HEK293 (cell line): ENCODE measurements around the gene SBSN.

ENCODE experiments used
- CTCF ChIA-PET: fragments of 350-600 bp; formaldehyde crosslinking; extraction: SDS; loops from one replicate; lab custom pipeline; 2021; ENCODE audit warnings: antibody characterized with exemption; lab: Yijun Ruan, JAX
- POLR2A ChIA-PET: fragments of 300-600 bp; formaldehyde crosslinking; extraction: SDS; loops from one replicate; lab custom pipeline; 2020; ENCODE audit warnings: antibody characterized with exemption, inconsistent platforms; lab: Yijun Ruan, JAX
- H3K27ac ChIP-seq: fragments of 200-500 bp; sonication (Bioruptor generic); 2 replicates; pipeline ENCODE4 v1.5.1; 2014; ENCODE audit warnings: low read depth, low read length, control low read depth, inconsistent platforms; ENCODE audit errors: extremely low read depth
- H3K36me3 ChIP-seq, 2 experiments: fragments of 200-500 bp in 1 of 2; sonication (Bioruptor generic) in 1 of 2; 1 replicate in 1 of 2; 2 replicates in 1 of 2; pipeline ENCODE4 v1.5.1; 2014 to 2017; ENCODE audit warnings: inconsistent platforms in 2 of 2, low read length in 2 of 2; ENCODE audit not compliant: control insufficient read depth in 2 of 2, insufficient read depth in 1 of 2
- H3K4me1 ChIP-seq: fragments of 200-500 bp; sonication (Bioruptor generic); 2 replicates; pipeline ENCODE4 v1.5.1; 2014; ENCODE audit warnings: mild to moderate bottlenecking, low read length, inconsistent platforms; ENCODE audit not compliant: control insufficient read depth, insufficient read depth
- H3K4me3 ChIP-seq: 2 replicates; pipeline ENCODE4 v1.5.1; 2011; ENCODE audit warnings: low read depth, mild to moderate bottlenecking, control low read depth, low read length, moderate library complexity
- H3K9me3 ChIP-seq: fragments of 200-500 bp; sonication (Bioruptor generic); 2 replicates; pipeline ENCODE4 v1.5.1; 2014; ENCODE audit warnings: low read depth, low read length, inconsistent platforms; ENCODE audit not compliant: control insufficient read depth, insufficient read depth
- ATF2 ChIP-seq: fragments of 450-650 bp; formaldehyde crosslinking; IDR thresholded peaks from 2 replicates; pipeline ENCODE4 v1.5.1; 2016; ENCODE audit warnings: missing biosample characterization, missing genetic modification characterization, low read depth
- BCL11A ChIP-seq: fragments of 450-650 bp; formaldehyde crosslinking; IDR thresholded peaks from 2 replicates; pipeline ENCODE4 v1.5.1; 2016; ENCODE audit warnings: low read depth, missing biosample characterization, missing genetic modification characterization
- BCL11B ChIP-seq: fragments of 450-650 bp; formaldehyde crosslinking; IDR thresholded peaks from 2 replicates; pipeline ENCODE4 v1.5.1; 2016; ENCODE audit warnings: low read depth, missing biosample characterization, missing genetic modification characterization
- EGR2 ChIP-seq: fragments of 450-650 bp; formaldehyde crosslinking; IDR thresholded peaks from 2 replicates; pipeline ENCODE4 v1.5.1; 2016; ENCODE audit warnings: low read depth, missing biosample characterization, missing genetic modification characterization
- GLI4 ChIP-seq: fragments of 450-650 bp; formaldehyde crosslinking; IDR thresholded peaks from 2 replicates; pipeline ENCODE4 v1.5.1; 2016; ENCODE audit warnings: missing biosample characterization, missing genetic modification characterization
- GLIS1 ChIP-seq: fragments of 450-650 bp; formaldehyde crosslinking; IDR thresholded peaks from 2 replicates; pipeline ENCODE4 v1.5.1; 2016; ENCODE audit warnings: missing biosample characterization, missing genetic modification characterization
- GLIS2 ChIP-seq: fragments of 450-650 bp; formaldehyde crosslinking; IDR thresholded peaks from 2 replicates; pipeline ENCODE4 v1.5.1; 2016; ENCODE audit warnings: missing biosample characterization, missing genetic modification characterization
- SCRT1 ChIP-seq: fragments of 450-650 bp; formaldehyde crosslinking; IDR thresholded peaks from 2 replicates; pipeline ENCODE4 v1.5.1; 2016; ENCODE audit warnings: missing biosample characterization, missing genetic modification characterization, borderline replicate concordance
- WT1 ChIP-seq: fragments of 450-650 bp; formaldehyde crosslinking; IDR thresholded peaks from 2 replicates; pipeline ENCODE4 v1.5.1; 2016; ENCODE audit warnings: missing biosample characterization, missing genetic modification characterization
- ZBTB7A ChIP-seq: fragments of 450-650 bp; formaldehyde crosslinking; IDR thresholded peaks from 2 replicates; pipeline ENCODE4 v1.5.1; 2016; ENCODE audit warnings: low read depth, missing biosample characterization, missing genetic modification characterization
- ZIC2 ChIP-seq: fragments of 450-650 bp; formaldehyde crosslinking; IDR thresholded peaks from 2 replicates; pipeline ENCODE4 v1.5.1; 2016; ENCODE audit warnings: missing biosample characterization, missing genetic modification characterization
- ZNF138 ChIP-seq: fragments of 450-650 bp; formaldehyde crosslinking; IDR thresholded peaks from 2 replicates; pipeline ENCODE4 v1.5.1; 2016; ENCODE audit warnings: missing biosample characterization, missing genetic modification characterization, borderline replicate concordance
- ZNF148 ChIP-seq: fragments of 450-650 bp; formaldehyde crosslinking; IDR thresholded peaks from 2 replicates; pipeline ENCODE4 v1.5.0; 2017; ENCODE audit warnings: missing biosample characterization, missing genetic modification characterization, borderline replicate concordance
- ZNF26 ChIP-seq: fragments of 450-650 bp; formaldehyde crosslinking; IDR thresholded peaks from 2 replicates; pipeline ENCODE4 v1.5.1; 2016; ENCODE audit warnings: missing biosample characterization, missing genetic modification characterization
- ZNF366 ChIP-seq: fragments of 450-650 bp; formaldehyde crosslinking; conservative IDR thresholded peaks from 2 replicates; pipeline ENCODE4 v1.5.1; 2016; ENCODE audit warnings: missing biosample characterization, missing genetic modification characterization
- ZNF398 ChIP-seq: fragments of 450-650 bp; formaldehyde crosslinking; IDR thresholded peaks from 2 replicates; pipeline ENCODE4 v1.5.1; 2017; ENCODE audit warnings: missing biosample characterization, missing genetic modification characterization
- ZNF473 ChIP-seq: fragments of 450-650 bp; formaldehyde crosslinking; IDR thresholded peaks from 2 replicates; pipeline ENCODE4 v1.5.1; 2017; ENCODE audit warnings: missing biosample characterization, missing genetic modification characterization
- ZNF513 ChIP-seq: fragments of 450-650 bp; IDR thresholded peaks from 2 replicates; pipeline ENCODE4 v1.5.1; 2018; ENCODE audit warnings: missing biosample characterization, missing genetic modification characterization
- ZNF529 ChIP-seq: fragments of 450-650 bp; formaldehyde crosslinking; IDR thresholded peaks from 2 replicates; pipeline ENCODE4 v1.5.1; 2017; ENCODE audit warnings: missing genetic modification characterization, missing biosample characterization; ENCODE audit not compliant: insufficient replicate concordance
- ZNF530 ChIP-seq: fragments of 450-650 bp; formaldehyde crosslinking; IDR thresholded peaks from 2 replicates; pipeline ENCODE4 v1.5.1; 2016; ENCODE audit warnings: low read depth, missing biosample characterization, missing genetic modification characterization
- ZNF658 ChIP-seq: fragments of 450-650 bp; formaldehyde crosslinking; IDR thresholded peaks from 2 replicates; pipeline ENCODE4; 2016; ENCODE audit warnings: missing biosample characterization, missing genetic modification characterization
- ZNF785 ChIP-seq: fragments of 450-650 bp; formaldehyde crosslinking; IDR thresholded peaks from 2 replicates; pipeline ENCODE4 v1.5.1; 2016; ENCODE audit warnings: missing biosample characterization, missing genetic modification characterization
- ZNF791 ChIP-seq: fragments of 450-650 bp; formaldehyde crosslinking; IDR thresholded peaks from 2 replicates; pipeline ENCODE4 v1.5.1; 2016; ENCODE audit warnings: missing biosample characterization, missing genetic modification characterization
- ZNF837 ChIP-seq: fragments of 450-650 bp; formaldehyde crosslinking; IDR thresholded peaks from 2 replicates; pipeline ENCODE4 v1.5.1; 2016; ENCODE audit warnings: missing biosample characterization, missing genetic modification characterization

The SBSN gene

GRCh38 chr19:35513628-35514281, 14.4 kb downstream of the SBSN start, which contains the start of gene DMKN (continued):
- no peak for TF ChIP-seq ATF2 (tag by site-specific recombination)
- TF ChIP-seq ZNF366 (tag by site-specific recombination) = no peak

- Histone ChIP-seq H3K27ac (peak overlapping the region; percentile 9; the same call in 1 of the 2 replicates), H3K4me1 (peaks cover 15% of the 10 kb centered on the region), H3K4me3 (no peak overlapping the region), H3K36me3 (peaks cover 0 to 6% of the 10 kb centered on the region in 2 experiments; a peak in 1 of 3 replicates), H3K9me3 (no peaks in the 10 kb centered on the region; the same call in 1 of the 2 replicates)
- POLR2A ChIA-PET = no interaction called here
- CTCF ChIA-PET = interaction anchor here (0.7 to 5.5 kb wide), 4 partner anchors 18 to 873 kb away, joined by 3 to 53 read pairs (median 4); no protein-coding TSS in a partner anchor
- TF ChIP-seq ZNF785 (tag by site-specific recombination) = no peak
- TF ChIP-seq ZNF398 = 0 out of 2 replicates have a peak, but pooled peaks have one; percentile 25
- TF ChIP-seq ZNF658 = no peak
- 0 out of 2 replicates have a peak, but pooled peaks have one; percentile 33 for TF ChIP-seq WT1 (tag by site-specific recombination)
- TF ChIP-seq ZNF513 (tag by site-specific recombination) = no peak
- TF ChIP-seq GLIS1 (tag by site-specific recombination) = peak; percentile 71
- no peak for TF ChIP-seq ZNF837 (tag by site-specific recombination)
- no peak for TF ChIP-seq BCL11A (tag by site-specific recombination)
- no peak for TF ChIP-seq ZNF530 (tag by site-specific recombination)
- TF ChIP-seq ZBTB7A = no peak
- TF ChIP-seq ZNF26 (tag by site-specific recombination) = no peak
- TF ChIP-seq GLI4 (tag by site-specific recombination) = no peak
- peak; percentile 59 for TF ChIP-seq GLIS2 (tag by site-specific recombination)
- 0 out of 2 replicates have a peak, but pooled peaks have one; percentile 48 for TF ChIP-seq ZNF148 (tag by site-specific recombination)
- no peak for TF ChIP-seq ZNF791 (tag by site-specific recombination)
- TF ChIP-seq ZNF529 = no peak
- TF ChIP-seq EGR2 (tag by site-specific recombination) = peak; percentile 66; the same call in 1 of the 2 replicates
- no peak for TF ChIP-seq ZNF138 (tag by site-specific recombination)
- TF ChIP-seq ZIC2 (tag by site-specific recombination) = peak; percentile 74
- no peak for TF ChIP-seq SCRT1 (tag by site-specific recombination)
- TF ChIP-seq BCL11B (tag by site-specific recombination) = no peak
- peak; percentile 16; the same call in 1 of the 2 replicates for TF ChIP-seq ZNF473 (tag by site-specific recombination)
Observed at GRCh38 chr19:35512831-35513627, 15.1 kb downstream of the SBSN start.
